Measurements from ENCODE around the gene IFI27L1.
"Not testable (repeated sequence)": the region's sequence is repeated elsewhere in the genome, so short reads cannot be mapped to it uniquely, and the experiment has no call there.

IFI27L1 gene

DNA sequence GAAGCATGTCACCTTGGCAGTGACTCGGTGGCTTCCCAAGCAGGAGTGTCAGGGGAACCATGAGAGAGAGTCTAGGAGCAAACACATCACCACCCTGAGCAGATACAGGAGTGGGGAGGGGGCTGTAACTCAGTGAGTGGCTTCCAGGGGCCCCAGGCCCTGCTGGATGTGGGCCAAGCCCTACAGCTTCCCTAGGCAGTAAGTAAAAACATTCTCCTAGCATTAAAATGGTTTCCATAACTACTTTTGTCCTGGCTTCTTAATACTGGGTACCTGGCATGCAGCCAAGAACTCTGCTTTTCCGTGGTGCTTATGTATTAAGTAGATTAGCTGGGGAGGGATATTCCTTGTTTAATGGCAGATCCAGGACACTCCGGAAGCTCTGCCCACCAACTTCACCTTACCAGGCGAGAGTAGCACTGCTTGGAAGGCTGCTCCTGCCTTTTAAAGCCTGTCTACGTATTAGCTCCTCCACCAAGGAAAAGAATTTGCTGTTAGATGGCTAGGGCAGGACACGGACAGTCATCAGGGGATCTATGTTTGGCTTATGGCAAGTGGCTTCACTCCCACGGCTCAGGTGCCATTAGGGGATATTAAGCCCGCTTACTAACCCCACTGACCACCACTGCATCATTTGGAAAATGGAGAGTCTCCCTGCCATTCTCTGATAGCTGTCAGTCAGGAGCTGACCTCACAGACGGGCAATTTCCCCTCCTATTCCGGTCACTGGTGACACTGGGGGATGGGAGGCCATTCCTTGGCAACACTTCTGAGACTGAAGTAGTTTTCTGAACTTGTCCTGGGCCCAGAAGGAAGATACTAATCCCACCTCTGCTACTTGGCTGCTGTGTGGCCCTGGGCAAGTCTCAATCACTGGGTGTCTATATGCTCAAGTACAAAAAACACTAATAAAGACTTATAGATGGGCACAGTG is 32.2 kb upstream of the IFI27L1 start:
- DNase-seq (ENCODE audit: low read depth in 3 of 3), result no peak

DNA sequence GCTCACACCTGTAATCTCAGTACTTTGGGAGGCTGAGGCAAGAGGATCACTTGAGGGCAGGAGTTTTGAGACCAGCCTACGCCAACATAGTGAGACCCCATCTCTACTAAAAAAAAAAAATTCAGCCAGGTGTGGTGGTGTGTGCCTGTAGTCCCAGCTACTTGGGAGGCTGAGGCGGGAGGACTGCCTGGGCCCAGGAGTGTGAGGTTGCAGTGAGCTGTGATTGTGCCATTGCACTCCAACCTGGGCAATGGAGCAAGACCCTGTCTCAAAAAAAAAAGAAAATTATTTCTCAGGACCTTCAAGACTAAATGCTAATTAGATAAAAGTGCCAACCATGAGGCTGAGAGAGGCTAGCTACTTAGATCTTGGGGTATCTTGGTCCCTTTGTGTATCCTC is 31.5 kb upstream of the IFI27L1 start:
- no peak for DNase-seq (ENCODE audit: low read depth in 3 of 3)

DNA sequence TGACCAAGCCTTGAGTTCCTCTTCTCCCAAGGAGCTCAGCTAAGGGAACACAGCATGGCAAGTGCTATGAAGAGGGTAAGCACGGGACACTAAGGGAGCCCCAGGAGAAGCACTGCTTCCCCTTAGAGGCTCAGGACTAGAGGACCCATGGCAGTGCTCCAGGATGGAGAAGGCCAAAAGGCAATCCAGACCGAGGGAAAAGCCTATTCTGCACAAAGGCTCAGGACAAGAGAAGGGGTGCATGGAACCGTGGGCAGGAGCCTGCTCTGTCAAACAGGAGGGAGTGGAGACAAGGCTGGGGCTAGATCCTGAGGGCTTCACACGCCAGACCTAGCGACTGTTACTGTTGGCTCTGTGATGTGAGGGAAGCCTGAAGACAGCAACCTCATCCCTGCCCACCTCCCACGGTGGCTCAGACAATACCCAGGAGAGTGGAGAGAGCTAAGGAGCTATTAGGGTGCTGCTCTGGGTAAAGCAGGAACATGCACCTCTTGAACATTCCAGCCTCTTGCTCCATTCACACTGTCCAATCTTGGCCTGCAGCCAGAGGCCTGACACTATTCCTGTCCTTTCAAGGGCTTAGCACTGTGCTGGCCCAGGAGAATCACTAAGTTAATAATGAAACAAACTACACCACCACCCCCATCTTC is 30.8 kb upstream of the IFI27L1 start:
- DNase-seq (ENCODE audit: low read depth in 3 of 3), result no peak

DNA sequence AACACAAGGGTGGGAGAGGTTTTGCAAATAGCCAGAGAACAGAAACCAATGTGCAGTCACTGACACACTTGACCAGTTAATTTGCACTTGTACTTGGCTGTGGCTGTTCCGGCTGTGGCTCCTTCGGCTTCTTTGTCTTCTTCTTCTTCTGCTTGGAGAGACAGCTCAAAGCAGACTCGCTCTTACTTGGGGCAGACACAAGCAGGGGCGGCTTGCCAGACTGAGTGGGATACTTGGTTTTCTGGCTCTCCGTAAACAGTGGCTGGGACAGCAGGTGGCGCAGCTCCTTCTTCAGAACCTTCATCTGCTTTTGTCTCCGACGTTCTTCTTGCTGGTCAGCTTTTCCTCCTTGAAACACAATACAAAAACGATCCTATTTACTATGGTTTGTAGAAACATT is 30.0 kb upstream of the IFI27L1 start:
- DNase-seq (ENCODE audit: low read depth in 3 of 3), result no peak

DNA sequence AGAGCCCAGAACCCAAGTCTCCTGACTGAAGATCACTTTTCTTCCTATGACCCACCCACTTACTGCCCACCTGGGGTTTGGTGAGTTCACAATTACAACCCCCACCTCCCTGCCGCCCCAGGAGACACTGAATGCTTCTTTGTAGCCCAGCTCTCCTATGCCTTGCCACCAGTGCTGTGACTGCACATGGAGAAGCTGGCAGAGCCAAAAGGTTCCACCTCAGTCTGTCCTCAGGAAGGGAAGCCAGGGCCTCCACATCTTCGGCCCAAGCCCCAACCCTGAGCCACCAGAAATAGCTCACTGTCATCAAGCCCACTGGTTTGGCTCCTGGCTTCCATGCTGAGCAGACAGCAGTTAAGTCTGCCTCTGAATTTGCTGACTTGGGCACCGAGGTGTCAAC is 29.3 kb upstream of the IFI27L1 start:
- DNase-seq (ENCODE audit: low read depth in 3 of 3), result no peak

DNA sequence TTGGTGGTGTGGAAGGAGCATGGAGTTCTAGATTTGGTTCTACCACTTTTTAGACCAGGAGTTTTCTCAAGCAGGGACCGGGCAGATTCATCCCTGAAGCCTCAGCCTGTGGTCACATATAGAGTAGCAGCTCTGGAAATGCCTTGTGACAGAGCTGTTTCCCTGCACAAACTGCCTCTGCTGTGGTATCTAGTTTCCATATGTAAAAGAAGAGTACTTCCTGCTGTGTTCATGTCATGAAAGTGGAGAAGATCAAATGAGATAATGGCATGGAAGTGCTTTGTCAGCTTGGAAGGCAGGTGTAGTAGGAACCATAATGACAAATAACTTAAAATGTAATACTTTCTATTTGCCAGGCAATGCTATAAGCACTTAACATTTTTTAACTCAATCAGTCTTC is 28.9 kb upstream of the IFI27L1 start:
- no peak for DNase-seq (ENCODE audit: low read depth in 3 of 3)

DNA sequence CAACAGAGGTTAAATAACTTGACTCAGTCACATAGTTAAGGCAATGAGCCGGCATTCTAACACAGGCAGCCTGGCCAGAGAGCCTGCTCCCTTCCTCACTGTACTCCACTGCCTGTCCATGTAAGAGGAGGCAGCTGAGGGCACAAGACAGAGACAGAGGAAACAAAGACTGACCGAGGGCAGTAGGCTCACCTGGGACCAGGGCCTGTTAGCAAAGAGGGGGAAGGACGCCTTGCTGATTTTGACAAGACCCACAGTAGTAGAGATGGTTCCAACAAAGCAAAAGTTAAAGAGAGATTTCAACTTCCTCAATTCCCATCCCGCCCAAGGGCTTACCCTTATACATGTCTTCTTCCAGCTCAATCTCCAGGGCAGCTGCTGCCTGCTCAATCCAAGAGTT is 28.4 kb upstream of the IFI27L1 start:
- DNase-seq (ENCODE audit: low read depth in 3 of 3), result no peak

DNA sequence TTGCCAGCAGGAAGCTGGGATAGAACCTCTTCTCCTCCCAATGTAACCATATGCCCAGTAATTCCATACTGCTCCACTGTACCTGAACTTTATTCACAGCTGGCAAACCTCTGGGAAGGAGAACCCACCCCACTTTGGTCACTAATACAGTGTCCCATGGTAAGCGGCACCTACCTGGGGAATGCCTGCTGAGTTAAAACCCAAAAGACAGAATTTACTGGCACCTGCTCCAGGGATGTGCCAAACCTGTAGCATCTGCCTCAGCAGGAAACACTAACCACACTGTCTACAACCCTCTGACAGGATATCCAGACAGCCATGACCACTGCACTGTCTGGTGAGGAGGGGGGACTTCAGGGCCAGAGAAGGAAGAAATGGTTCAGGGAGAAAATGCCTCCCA is 26.7 kb upstream of the IFI27L1 start:
- no peak for DNase-seq (ENCODE audit: low read depth in 3 of 3)

DNA sequence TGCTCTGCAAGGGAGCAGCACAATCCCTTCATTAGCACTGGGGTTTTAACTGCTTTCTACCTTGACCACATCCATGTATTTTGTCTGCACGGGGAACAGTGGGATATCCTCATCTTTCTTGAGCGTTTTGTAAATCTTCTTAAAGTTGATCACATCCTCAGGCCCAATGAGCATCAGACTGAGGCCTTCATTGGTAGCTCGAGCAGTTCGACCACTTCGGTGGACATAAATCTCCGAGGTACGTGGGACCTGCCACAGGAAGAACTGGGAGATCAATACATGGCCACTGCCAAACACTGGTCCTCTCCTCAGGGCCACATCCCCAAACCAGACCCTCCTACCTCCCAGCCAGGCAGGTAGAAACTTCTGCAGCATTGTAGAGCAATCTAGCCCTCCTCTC is 26.2 kb upstream of the IFI27L1 start:
- no peak for DNase-seq (ENCODE audit: low read depth in 3 of 3)

DNA sequence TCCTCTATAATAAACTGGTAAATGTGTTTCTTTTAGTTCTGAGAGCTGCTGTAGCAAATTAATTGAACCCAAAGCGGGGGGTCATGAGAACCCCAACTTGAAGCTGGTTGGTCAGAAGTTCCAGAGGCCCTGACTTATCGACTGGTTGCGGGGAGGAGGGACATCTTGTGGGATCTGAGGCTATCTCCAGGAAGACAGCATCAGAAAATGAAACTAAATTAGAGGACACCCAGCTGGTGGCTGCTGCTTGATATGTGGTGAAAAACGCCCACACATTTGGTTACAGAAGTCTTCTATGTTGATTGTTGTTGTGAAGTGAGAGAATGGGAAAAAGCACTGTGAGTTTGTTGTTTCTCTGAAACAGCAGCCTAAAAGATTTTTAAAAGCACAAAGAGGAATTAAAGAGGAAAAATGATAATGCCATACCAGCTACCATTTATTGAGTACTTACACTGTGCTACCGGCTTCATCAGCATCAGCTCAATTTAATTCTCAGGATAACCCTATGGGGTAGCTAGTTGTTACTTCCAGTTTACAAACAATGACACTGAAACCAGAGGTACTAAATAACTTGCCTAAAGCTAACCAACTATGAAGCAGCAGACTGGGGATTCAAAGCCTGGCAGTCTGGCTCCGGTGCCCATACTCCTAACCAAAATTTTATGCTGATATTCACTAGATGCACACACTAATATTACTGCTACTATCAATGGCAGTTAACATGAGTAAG is 24.4 kb upstream of the IFI27L1 start:
- no peak for DNase-seq (ENCODE audit: low read depth in 3 of 3)

DNA sequence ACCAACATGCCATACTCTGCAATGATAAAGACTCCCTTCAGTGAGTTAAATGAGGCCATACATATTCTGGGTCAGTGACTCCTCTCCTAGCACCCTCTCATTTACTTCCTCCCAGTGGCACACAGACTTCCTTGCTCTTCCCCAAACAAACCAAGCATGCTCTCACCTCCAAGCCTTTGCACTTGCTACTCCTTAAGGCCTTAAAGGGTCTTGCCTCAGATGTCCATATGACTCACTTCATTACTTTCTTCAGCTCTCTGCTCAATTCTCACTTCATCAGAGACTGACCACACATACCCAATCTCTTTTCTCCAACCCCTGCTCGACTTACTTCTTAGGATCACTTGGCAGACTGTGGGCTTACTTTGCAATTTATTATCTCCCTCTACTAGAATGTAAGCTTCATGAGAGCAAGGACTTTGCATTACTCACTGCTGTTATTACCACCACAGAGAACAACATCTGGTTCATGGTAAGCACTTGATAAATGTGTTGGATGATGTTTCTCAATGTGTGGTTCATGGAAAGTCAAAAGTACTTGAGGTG is 22.9 kb upstream of the IFI27L1 start:
- no peak for DNase-seq (ENCODE audit: low read depth in 3 of 3)

DNA sequence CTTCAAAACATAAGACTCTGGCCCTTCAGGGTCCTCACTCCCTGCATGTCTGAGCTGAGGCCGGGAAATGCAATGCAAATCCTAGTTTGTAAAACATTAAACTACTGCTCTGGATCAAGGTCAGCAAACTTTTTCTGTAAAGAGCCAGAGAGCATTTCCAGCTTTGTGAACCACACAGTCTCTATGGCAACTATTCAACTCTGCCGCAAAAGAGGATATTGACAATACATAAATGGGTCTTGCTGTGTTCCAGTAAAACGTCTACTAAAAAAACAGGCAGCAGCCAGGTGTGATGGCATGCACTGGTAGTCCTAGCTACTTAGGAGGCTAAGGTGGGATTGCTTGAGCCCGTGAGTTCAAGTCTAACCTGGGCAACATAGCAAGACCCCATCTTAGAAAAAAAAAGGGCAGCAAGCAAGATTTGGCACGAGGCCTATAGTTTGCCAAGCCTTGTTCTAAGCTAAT is 22.4 kb upstream of the IFI27L1 start:
- DNase-seq (ENCODE audit: low read depth in 3 of 3), result no peak

DNA sequence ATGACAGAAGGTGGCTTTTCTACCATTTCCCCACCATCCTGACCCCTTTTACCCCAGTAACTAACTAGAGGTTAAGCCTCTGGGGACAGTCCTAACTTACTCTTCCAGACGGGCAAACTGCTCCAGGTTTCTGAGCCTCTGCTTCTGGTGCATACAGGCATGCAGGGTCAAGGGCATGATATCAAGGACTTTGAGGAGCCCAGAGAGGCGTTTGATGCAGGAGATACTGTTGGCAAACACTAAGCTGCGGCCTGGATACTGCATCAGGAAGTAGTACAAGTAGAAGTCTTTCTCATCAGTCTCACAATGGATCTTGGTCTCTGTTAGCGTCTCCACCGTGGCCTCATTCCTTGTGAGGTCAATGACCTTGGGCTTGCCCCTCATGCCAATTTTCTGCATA is 21.1 kb upstream of the IFI27L1 start:
- DNase-seq (ENCODE audit: low read depth in 3 of 3), result no peak

DNA sequence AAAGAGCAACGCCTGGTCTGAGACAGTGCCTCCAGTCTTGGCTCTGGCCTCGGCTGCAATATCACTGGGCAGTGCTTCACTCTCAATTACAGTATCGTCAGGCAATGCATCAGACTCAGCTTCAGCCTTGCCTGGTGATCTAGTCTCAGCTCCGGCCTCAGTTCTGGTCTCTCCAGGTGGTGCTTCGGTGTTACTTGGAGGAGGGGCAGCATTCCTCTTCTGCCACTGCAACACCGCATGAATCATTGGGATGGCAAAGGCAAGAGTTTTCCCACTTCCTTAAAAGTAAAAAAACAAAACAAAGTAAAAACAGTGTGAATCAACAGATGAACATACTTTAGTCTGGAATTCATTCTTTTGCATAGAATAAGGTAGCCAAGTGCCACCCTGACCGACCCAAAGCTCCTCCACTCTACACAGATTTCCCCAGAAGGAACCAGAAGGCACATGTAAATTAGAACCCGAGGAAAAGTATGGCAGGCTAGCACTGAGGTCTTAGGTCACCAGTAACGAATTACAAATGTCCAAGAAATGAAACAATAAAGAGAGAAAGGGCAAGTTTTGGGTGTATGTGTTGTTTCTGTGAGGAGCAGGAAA is 18.7 kb upstream of the IFI27L1 start:
- no peak for DNase-seq (ENCODE audit: low read depth in 3 of 3)

DNA sequence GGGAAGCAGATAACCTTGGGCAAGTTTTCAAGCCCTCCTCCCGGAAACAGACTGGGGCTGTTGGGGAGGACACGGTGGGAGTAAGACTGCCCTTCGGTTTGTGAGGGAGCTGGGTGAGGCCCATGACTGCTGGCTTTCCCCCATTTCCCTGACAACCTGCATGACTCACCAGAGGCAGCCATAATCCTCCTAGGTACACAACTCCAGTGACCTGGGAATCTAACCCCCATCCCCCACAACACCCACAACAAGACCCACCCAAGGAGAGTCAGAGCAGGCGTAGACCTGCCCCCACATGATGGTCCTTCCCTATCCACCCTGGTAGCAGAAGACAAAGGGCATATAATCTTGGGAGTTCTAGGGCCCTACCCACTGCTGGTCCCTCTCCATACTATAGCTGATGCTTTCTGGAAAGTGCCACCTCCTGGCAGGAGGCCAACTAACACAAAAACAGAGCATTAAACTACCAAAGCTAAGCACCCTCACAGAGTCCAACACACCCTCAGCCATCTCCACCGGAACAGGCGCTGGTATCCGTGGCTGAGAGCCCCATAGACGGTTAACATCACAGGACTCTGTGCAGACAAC is 14.9 kb upstream of the IFI27L1 start:
- no peak for DNase-seq (ENCODE audit: low read depth in 3 of 3)

DNA sequence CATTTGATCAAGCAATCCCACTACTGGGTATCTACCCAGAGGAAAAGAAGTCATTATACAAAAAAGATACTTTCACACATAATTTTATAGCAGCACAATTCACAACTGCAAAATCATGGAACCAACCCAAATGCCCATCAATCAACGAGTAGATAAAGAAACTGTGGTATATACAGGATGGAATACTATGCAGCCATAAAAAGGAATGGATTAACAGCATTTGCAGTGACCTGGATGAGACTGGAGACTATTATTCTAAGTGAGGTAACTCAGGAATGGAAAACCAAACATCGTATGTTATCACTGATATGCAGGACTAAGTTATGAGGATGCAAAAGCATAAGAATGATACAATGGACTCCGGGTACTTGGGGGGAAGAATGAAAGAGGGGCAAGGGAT is 9.0 kb upstream of the IFI27L1 start:
- not testable (repeated sequence) for DNase-seq (ENCODE audit: low read depth in 3 of 3)

DNA sequence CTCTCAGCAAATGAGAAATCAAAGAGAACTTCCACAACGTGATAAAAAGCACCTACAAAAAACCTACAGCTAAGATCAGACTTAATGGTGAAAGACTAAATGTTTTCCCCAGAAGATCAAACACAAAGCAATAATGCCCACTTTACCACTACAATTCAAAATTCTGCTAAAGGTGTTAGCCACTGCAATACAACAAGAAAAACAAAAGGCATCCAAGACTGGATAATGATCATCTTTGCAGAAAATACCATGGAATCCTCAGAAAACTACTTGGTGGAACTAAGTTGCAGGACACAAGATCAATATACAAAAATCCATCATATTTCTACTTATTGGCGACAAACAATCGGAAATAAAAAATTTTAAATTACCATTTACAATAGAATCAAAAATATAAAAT is 6.6 kb upstream of the IFI27L1 start:
- no peak for DNase-seq (ENCODE audit: low read depth in 3 of 3)

DNA sequence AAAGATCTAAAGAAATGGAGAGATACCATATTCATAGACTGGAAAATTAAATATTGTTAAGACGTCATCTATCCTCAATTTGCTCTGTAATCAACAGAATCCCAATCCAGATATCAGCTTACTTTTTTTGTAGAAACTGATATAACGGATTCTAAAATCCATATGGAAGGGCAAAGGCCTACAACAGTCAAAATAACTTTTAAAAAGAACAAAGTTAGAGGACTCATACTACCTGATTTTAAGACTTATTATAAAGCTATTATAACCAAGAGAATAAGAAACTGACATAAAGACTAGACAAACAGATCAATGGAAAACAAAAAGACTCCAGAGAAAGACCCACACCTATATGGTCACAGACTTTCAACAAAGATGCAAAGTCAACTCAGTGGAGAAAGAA is 6.1 kb upstream of the IFI27L1 start:
- no peak for DNase-seq (ENCODE audit: low read depth in 3 of 3)

DNA sequence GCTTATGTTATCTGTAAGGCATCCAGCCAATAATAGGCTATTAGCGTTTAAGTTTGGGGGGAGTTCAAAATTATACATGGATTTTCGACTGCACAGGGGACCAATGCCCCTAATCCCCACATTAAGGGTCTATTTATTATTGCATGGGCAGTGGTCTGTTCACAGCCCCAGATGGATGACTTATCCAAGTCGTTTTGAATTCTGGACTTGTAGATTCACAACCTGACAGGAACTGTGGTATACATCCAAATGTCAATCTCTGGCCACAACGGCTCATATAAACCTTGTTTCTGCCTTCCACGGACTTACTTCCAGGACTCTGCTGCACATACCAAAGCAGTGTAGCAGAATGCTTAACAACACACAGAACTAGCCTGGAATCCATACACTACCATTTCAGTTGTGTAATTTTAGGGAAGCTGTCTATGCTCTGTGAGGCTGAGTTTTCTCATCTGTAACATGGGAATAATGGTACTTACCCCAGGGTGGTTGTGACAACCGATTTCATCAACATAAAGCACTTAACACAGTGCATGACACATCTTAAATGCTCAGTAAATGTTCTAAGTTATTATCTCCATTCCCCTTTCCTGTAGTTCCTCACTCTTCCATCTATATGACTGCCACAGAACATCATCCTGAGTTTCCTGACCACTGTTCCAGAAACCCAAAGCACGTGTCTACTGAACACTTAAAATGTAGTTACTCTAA is 3.8 kb upstream of the IFI27L1 start:
- DNase-seq (ENCODE audit: low read depth in 3 of 3), result no peak

DNA sequence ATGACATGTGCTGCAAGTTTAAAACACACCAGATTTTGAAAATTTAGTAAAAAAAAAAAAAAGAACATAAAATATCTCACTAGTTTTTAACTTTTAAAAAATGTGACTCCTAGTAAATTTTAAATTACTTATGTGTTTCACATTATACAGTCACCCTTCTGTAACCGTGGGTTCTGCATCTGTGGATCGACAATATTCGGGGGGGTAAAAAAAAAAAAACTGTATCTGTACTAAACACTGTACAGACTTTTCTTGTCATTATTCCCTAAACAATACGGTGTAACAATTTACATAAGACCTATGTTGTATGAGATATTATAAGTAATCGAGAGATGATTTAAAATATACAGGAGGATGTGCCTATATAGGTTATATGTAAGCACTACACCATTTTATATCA is 3.3 kb upstream of the IFI27L1 start:
- DNase-seq (ENCODE audit: low read depth in 3 of 3), result no peak

Data from stimulated activated CD4-positive, alpha-beta T cell treated with anti-CD3 and anti-CD28 coated beads, TNF-alpha, amount 100 ng/mL, for 48 hours (primary cell).